ENCODE data around the gene LYPD6B.

- TF ChIP-seq, protein P1, sequence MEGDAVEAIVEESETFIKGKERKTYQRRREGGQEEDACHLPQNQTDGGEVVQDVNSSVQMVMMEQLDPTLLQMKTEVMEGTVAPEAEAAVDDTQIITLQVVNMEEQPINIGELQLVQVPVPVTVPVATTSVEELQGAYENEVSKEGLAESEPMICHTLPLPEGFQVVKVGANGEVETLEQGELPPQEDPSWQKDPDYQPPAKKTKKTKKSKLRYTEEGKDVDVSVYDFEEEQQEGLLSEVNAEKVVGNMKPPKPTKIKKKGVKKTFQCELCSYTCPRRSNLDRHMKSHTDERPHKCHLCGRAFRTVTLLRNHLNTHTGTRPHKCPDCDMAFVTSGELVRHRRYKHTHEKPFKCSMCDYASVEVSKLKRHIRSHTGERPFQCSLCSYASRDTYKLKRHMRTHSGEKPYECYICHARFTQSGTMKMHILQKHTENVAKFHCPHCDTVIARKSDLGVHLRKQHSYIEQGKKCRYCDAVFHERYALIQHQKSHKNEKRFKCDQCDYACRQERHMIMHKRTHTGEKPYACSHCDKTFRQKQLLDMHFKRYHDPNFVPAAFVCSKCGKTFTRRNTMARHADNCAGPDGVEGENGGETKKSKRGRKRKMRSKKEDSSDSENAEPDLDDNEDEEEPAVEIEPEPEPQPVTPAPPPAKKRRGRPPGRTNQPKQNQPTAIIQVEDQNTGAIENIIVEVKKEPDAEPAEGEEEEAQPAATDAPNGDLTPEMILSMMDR (IDR thresholded peaks at IDR 0.05; ENCODE audit: poor library complexity), result no peak
- TF ChIP-seq EZH2 (IDR thresholded peaks at IDR 0.05; ENCODE audit: borderline replicate concordance), result no peak
These were observed 129.4 kb downstream of the LYPD6B start for GRCh38 chr2:149167941-149168340.

Data from hepatocyte (in vitro differentiated cells).